IMR-90 (cell line): ENCODE results near the gene SLC26A8.

ENCODE experiments used
- BHLHE40 ChIP-seq: fragments of 150-350 bp; IDR thresholded peaks from 2 replicates; pipeline ENCODE4 v1.6.1; 2016; ENCODE audit warnings: mild to moderate bottlenecking, low read depth, low read length
- FOS ChIP-seq: fragments of 150-350 bp; IDR thresholded peaks from 2 replicates; pipeline ENCODE4 v1.6.1; 2016; ENCODE audit warnings: low read depth, low read length
- POLR2A ChIP-seq: IDR thresholded peaks from 2 replicates; pipeline ENCODE4 v1.6.1; 2012; ENCODE audit warnings: mild to moderate bottlenecking, low read depth, low read length
- RAD21 ChIP-seq: IDR thresholded peaks from 2 replicates; pipeline ENCODE4 v1.6.1; 2012; ENCODE audit warnings: low read length, improper control_type of control experiment
- TF ChIP-seq, protein P1 (sequence below): conservative IDR thresholded peaks from 2 replicates; pipeline ENCODE4 v1.5.1; 2012; ENCODE audit warnings: mild to moderate bottlenecking, low read depth, low read length, improper control_type of control experiment
- TF ChIP-seq, protein P2 (sequence below): fragments of 150-350 bp; IDR thresholded peaks from 2 replicates; pipeline ENCODE4 v1.6.1; 2017; ENCODE audit warnings: mild to moderate bottlenecking, antibody characterized with exemption, low read length, low read depth

DNA sequence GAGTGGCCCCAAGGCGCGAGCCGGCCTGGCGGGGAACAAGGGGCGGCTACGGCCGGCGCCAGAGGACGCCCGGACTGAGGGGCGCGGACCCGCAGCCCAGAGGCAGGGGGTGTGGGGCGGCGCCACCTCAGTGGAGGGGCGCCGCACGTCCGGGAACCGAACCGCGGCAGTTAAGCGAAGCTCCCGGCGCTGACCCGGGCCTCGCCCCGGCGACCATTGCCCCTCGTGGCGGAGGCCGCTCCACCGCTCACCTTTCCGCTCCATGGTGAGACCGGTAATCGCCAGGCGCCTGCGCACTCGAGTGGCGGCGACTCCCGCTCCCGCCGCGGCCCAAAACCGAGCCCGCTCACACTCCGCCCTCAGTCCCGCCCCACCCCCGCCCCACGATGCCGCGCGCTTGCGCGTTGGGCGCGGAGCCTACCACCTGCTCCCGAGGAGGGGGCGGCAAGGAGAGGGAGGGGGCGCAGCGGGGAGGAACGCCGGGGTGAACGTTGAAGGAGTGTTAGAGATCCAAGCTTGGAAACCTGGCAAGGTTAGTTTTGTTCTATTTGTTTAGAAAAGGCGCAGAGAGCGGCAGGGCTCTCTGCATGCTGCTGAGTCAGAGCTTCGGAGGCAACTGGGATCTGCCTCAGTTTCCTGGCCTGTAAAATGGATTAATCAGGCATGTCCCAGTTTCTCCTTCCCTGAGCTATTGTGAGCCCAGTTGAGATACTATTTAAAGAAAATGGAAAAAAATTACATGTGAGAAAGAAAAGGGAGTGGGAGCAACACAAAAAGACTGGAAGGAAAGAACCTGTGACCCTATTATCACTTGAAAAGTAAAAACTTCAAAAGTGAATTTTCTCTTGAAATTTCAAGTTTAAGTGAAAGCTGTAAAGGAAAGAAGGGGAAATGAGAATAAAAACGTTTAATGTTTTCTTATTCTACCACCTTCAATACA lies 103.4 kb downstream of the SLC26A8 start, which contains the start of gene SRPK1:
- TF ChIP-seq BHLHE40: 0 out of 2 replicates have a peak, but pooled peaks have one; percentile 46
- TF ChIP-seq, protein P1, sequence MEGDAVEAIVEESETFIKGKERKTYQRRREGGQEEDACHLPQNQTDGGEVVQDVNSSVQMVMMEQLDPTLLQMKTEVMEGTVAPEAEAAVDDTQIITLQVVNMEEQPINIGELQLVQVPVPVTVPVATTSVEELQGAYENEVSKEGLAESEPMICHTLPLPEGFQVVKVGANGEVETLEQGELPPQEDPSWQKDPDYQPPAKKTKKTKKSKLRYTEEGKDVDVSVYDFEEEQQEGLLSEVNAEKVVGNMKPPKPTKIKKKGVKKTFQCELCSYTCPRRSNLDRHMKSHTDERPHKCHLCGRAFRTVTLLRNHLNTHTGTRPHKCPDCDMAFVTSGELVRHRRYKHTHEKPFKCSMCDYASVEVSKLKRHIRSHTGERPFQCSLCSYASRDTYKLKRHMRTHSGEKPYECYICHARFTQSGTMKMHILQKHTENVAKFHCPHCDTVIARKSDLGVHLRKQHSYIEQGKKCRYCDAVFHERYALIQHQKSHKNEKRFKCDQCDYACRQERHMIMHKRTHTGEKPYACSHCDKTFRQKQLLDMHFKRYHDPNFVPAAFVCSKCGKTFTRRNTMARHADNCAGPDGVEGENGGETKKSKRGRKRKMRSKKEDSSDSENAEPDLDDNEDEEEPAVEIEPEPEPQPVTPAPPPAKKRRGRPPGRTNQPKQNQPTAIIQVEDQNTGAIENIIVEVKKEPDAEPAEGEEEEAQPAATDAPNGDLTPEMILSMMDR: no peak
- peak; percentile 48; the same call in 1 of the 2 replicates for TF ChIP-seq POLR2A
- TF ChIP-seq, protein P2, sequence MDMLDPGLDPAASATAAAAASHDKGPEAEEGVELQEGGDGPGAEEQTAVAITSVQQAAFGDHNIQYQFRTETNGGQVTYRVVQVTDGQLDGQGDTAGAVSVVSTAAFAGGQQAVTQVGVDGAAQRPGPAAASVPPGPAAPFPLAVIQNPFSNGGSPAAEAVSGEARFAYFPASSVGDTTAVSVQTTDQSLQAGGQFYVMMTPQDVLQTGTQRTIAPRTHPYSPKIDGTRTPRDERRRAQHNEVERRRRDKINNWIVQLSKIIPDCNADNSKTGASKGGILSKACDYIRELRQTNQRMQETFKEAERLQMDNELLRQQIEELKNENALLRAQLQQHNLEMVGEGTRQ: no peak
- TF ChIP-seq RAD21: no peak
- no peak for TF ChIP-seq FOS
